IgD-negative memory B cell (primary cell): ENCODE measurements around the gene GPX4. TPM values are rescaled to one million over a fixed set of nuclear protein-coding genes. Genes with fewer than 3 reads are reported as not detected.

Experiments used
- H3K27ac Mint-ChIP-seq, 3 donors: one replicate each; pipeline ENCODE4 v1.8.0; 2020 to 2022; ENCODE audit warnings: mild to moderate bottlenecking in 3 of 3, mixed read lengths in 3 of 3, moderate library complexity in 1 of 3
- H3K27me3 Mint-ChIP-seq: one replicate; pipeline ENCODE4 v1.8.0; 2021; ENCODE audit warnings: mixed read lengths
- H3K36me3 Mint-ChIP-seq: one replicate; pipeline ENCODE4 v1.8.0; 2020; ENCODE audit warnings: mild to moderate bottlenecking, mixed read lengths
- H3K4me1 Mint-ChIP-seq, 3 donors: one replicate each; pipeline ENCODE4 v1.8.0; 2020 to 2022; ENCODE audit warnings: mixed read lengths in 3 of 3, mild to moderate bottlenecking in 1 of 3
- H3K4me3 Mint-ChIP-seq, 4 donors: one replicate each; pipeline ENCODE4 v1.8.0; 2020 to 2022; ENCODE audit warnings: mild to moderate bottlenecking in 4 of 4, mixed read lengths in 4 of 4, moderate library complexity in 3 of 4
- H3K9me3 Mint-ChIP-seq, 3 donors: one replicate each; pipeline ENCODE4 v1.8.0; 2020 to 2021; ENCODE audit warnings: mixed read lengths in 3 of 3, mild to moderate bottlenecking in 1 of 3
- polyA plus RNA-seq: library from polyadenylated mRNA; unstranded; fragments of 300-500 nt; fragmentation: Illumina TruSeq; gene quantifications from one replicate; pipeline ENCODE4 v1.2.3, GENCODE V29; 2021

Gene GPX4, protein sequence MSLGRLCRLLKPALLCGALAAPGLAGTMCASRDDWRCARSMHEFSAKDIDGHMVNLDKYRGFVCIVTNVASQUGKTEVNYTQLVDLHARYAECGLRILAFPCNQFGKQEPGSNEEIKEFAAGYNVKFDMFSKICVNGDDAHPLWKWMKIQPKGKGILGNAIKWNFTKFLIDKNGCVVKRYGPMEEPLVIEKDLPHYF
- polyA plus RNA-seq, result 460 TPM

DNA sequence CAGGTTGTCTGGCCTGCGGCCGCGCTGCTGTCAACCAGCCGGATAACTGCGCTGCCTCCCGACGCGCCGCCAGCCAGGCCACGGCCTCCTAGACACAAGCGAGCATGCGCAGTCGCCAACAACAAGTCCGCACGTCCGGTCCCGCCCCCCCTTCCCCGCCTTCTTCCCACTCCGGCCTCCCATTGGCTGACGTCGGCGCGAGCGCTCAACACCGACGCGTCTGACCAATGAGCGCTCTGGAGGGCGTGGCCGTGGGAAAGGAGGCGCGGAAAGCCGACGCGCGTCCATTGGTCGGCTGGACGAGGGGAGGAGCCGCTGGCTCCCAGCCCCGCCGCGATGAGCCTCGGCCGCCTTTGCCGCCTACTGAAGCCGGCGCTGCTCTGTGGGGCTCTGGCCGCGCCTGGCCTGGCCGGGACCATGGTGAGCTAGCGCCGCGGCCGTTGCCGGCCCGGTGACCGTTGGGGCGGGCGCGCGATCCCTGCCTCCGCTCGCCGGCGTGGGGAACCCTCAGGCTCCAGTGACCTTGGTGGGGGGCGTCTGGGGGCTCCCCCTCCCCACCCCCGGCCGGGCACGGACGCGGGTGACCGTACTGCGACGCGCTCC is at the start of gene GPX4:
GPX4 (plus strand) TSS at position 287 of the 603 bp plus-strand sequence; CDS start at position 337, 50 bp downstream.
- H3K9me3 Mint-ChIP-seq, result peaks cover 0 to 2% (median 0%) of the 10 kb centered on the region in 3 donors
- H3K4me3 Mint-ChIP-seq, result peak within 1 kb of the TSS; percentile 78 to 92 (median 86)
- no peaks in the 10 kb centered on the region for H3K36me3 Mint-ChIP-seq
- H3K4me1 Mint-ChIP-seq, result peaks cover 17 to 26% (median 22%) of the 10 kb centered on the region in 3 donors
- peak within 1 kb of the TSS; percentile 94 to 97 (median 96) for H3K27ac Mint-ChIP-seq
- no peaks in the 10 kb centered on the region for H3K27me3 Mint-ChIP-seq

DNA sequence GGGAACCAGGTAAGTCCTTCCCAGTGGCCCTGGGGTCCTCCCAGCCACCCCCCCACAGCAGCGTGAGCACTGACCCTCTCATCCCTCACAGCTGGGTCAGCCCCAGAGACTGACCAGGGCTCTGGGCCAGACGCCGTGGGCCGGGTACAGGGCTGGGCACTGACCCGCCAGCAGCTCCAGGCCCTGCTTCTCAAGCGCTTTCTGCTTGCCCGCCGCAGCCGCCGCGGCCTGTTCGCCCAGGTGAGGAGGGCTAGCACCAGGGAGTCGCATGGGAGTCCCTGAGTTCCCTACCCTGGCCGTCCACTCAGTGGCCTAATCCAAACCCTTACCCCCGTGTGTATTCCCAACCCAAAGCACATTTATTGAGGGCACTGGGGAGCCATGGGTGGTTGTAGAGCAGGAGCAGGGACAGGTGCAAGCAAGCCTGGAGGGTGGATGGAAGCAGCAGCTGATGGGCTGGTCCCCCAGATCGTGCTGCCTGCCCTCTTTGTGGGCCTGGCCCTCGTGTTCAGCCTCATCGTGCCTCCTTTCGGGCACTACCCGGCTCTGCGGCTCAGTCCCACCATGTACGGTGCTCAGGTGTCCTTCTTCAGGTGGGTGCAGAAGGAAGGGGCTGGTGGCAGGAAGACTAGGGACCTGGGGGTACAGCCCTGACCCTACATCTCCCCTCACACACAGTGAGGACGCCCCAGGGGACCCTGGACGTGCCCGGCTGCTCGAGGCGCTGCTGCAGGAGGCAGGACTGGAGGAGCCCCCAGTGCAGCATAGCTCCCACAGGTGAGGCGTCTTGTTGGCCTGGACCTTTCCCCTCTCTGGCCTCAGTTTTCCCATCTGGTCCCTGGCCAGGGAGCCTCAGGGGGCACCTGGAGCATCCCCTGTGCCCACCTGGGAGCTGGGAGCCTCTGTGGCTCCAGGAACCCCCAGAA is 49.4 kb upstream of the GPX4 start:
- H3K4me3 Mint-ChIP-seq, result no peak overlapping the region
- peaks cover 13 to 18% (median 14%) of the 10 kb centered on the region in 3 donors for H3K4me1 Mint-ChIP-seq
- no peak overlapping the region for H3K27ac Mint-ChIP-seq
- H3K27me3 Mint-ChIP-seq, result no peaks in the 10 kb centered on the region
- H3K9me3 Mint-ChIP-seq, result no peaks in the 10 kb centered on the region
- peaks cover 4% of the 10 kb centered on the region for H3K36me3 Mint-ChIP-seq

GRCh38 chr19:1055028-1055425 is 48.8 kb upstream of the GPX4 start:
- peaks cover 13 to 18% (median 14%) of the 10 kb centered on the region in 3 donors for H3K4me1 Mint-ChIP-seq
- H3K9me3 Mint-ChIP-seq, result no peaks in the 10 kb centered on the region
- H3K27ac Mint-ChIP-seq, result no peak overlapping the region
- no peaks in the 10 kb centered on the region for H3K27me3 Mint-ChIP-seq
- H3K4me3 Mint-ChIP-seq, result no peak overlapping the region
- peaks cover 7% of the 10 kb centered on the region for H3K36me3 Mint-ChIP-seq

DNA sequence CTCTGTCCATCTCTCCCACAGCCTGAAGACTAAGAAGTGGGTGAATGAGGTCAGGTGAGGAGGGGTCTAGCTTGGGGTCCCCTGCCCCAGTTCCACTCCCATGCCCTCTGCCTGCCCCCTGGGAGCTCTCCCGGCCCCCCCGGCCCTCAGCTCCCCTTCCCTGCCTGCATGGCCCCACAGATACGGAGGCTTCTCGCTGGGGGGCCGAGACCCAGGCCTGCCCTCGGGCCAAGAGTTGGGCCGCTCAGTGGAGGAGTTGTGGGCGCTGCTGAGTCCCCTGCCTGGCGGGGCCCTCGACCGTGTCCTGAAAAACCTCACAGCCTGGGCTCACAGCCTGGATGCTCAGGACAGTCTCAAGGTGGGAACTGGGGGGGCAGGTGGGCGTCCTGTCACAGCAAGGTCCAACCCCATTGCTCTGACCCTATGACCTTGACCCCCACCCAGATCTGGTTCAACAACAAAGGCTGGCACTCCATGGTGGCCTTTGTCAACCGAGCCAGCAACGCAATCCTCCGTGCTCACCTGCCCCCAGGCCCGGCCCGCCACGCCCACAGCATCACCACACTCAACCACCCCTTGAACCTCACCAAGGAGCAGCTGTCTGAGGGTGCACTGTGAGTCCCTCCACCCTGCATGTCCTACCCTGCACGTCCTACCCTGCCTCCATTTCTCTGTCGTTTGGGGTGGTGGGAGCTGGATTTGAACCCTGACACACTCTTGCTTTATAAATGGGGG is 47.7 kb upstream of the GPX4 start:
- peaks cover 7% of the 10 kb centered on the region for H3K36me3 Mint-ChIP-seq
- H3K27me3 Mint-ChIP-seq, result no peaks in the 10 kb centered on the region
- peak overlapping the region in 1 of 3 donors; percentile 31 for H3K27ac Mint-ChIP-seq
- no peaks in the 10 kb centered on the region for H3K9me3 Mint-ChIP-seq
- H3K4me3 Mint-ChIP-seq, result no peak overlapping the region
- H3K4me1 Mint-ChIP-seq, result peaks cover 13 to 18% (median 14%) of the 10 kb centered on the region in 3 donors

DNA sequence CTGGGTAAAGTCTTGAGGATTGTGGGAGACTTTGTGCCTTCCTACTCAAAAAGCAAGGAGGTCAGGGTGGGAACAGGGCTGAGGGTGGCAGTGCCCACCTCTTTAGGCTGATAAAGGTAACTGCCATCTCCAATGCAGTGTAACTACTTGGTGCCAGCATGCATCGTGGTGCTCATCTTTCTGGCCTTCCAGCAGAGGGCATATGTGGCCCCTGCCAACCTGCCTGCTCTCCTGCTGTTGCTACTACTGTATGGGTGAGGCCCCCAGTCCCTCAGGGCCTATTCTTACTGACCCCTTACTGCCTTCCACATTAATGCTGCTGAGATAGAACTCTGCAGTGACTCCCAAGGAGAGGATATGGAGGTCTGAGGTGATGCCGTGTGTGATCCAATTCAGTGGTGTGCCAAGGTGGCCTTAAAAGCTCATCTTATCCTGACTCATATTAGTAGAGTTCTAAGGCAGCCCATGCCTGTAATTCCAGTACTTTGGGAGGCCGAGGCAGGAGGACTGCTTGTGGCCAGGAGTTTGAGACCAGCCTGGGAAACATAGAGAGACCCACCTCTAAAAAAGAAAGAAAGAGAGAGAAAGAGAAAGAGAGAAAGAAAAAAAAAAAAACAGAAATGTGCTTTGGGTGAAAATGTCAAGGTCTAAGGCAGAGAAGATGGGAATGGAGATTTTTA is 46.5 kb upstream of the GPX4 start:
- Mint-ChIP-seq H3K36me3 (peaks cover 7% of the 10 kb centered on the region), H3K4me1 (peaks cover 13 to 18% (median 14%) of the 10 kb centered on the region in 3 donors), H3K27me3 (no peaks in the 10 kb centered on the region), H3K27ac (peak overlapping the region in 1 of 3 donors; percentile 61), H3K4me3 (peak overlapping the region in 3 of 4 donors; percentile 70 to 89 (median 83)), H3K9me3 (no peaks in the 10 kb centered on the region)

DNA sequence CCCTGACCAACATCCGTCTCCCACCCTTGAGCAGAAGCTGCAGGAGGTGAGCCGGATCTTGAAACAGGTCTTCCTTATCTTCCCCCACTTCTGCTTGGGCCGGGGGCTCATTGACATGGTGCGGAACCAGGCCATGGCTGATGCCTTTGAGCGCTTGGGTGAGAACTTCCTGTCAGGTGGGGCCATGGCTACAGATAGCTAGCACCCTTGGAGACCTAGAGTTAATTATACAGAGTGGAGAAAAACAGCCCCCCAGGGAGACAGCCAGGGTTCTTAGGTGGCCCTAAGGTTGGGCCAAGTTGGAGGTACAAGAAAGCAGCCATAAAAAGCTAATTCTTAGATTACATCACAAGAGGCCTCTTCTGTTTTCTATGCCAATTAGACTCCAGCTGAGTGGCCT is 45.7 kb upstream of the GPX4 start:
- Mint-ChIP-seq H3K4me3 (no peak overlapping the region), H3K27ac (peak overlapping the region; percentile 16 to 35 (median 27)), H3K4me1 (peaks cover 13 to 18% (median 14%) of the 10 kb centered on the region in 3 donors), H3K36me3 (peaks cover 7% of the 10 kb centered on the region), H3K27me3 (no peaks in the 10 kb centered on the region), H3K9me3 (no peaks in the 10 kb centered on the region)

GRCh38 chr19:1060689-1061088 is 43.1 kb upstream of the GPX4 start:
- Mint-ChIP-seq H3K27me3 (no peaks in the 10 kb centered on the region), H3K4me1 (peaks cover 13 to 35% (median 16%) of the 10 kb centered on the region in 3 donors), H3K4me3 (no peak overlapping the region), H3K9me3 (no peaks in the 10 kb centered on the region), H3K27ac (no peak overlapping the region), H3K36me3 (peaks cover 7% of the 10 kb centered on the region)

DNA sequence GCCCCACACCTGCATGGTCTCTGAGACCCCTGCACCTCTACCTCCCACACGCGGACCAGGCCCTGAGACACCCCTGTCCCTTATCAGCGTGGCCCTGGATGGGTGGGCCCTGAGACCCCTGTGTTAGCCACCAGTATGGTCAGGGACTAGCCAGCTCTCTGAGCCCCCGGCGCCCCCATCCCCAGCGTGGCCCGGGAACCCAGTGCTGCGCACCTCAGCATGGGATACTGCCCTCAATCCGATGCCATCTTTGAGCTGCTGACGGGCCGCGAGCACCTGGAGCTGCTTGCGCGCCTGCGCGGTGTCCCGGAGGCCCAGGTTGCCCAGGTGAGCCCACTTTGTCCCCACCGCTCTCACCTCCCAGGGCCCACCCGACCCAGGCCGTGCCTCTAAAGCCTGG is 41.8 kb upstream of the GPX4 start:
- Mint-ChIP-seq H3K27ac (peak overlapping the region in 1 of 3 donors; percentile 57), H3K9me3 (no peaks in the 10 kb centered on the region), H3K27me3 (no peaks in the 10 kb centered on the region), H3K36me3 (peaks cover 7% of the 10 kb centered on the region), H3K4me1 (peaks cover 13 to 32% (median 15%) of the 10 kb centered on the region in 3 donors), H3K4me3 (no peak overlapping the region)

GRCh38 chr19:1062387-1063029 is 41.3 kb upstream of the GPX4 start:
- H3K36me3 Mint-ChIP-seq, result peaks cover 7% of the 10 kb centered on the region
- peak overlapping the region in 1 of 3 donors; percentile 57 for H3K27ac Mint-ChIP-seq
- H3K27me3 Mint-ChIP-seq, result no peaks in the 10 kb centered on the region
- H3K4me3 Mint-ChIP-seq, result no peak overlapping the region
- H3K4me1 Mint-ChIP-seq, result peaks cover 9 to 27% (median 10%) of the 10 kb centered on the region in 3 donors
- no peaks in the 10 kb centered on the region for H3K9me3 Mint-ChIP-seq

DNA sequence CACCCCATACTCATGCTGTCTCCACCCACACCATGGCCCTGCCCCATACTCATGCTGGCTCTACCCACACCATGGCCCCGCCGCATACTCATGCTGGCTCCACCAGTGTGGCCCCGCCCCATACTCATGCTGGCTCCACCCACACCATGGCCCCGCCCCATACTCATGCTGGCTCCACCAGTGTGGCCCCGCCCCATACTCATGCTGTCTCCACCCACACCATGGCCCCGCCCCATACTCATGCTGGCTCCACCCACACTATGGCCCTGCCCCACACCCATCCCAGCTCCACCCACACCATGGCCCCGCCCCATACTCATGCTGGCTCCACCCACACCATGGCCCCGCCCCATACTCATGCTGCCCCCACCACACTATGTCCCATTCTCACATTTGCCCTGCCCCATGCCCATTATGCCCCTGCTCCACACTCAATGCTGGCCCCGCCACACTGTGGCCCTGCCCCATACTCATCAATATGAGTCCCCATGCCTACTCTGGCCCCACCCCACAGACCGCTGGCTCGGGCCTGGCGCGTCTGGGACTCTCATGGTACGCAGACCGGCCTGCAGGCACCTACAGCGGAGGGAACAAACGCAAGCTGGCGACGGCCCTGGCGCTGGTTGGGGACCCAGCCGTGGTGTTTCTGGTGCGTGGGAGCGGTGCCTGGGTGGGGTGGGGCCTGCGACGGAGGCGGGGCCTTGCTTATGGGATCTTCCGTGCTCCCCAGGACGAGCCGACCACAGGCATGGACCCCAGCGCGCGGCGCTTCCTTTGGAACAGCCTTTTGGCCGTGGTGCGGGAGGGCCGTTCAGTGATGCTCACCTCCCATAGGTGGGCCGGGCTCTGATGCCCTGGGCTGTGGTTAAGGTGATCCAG is 40.5 kb upstream of the GPX4 start:
- Mint-ChIP-seq H3K9me3 (no peaks in the 10 kb centered on the region), H3K27ac (peak overlapping the region in 1 of 3 donors; percentile 45), H3K4me3 (peak overlapping the region in 1 of 4 donors; percentile 60), H3K4me1 (peaks cover 2 to 20% (median 3%) of the 10 kb centered on the region in 3 donors), H3K36me3 (peaks cover 3% of the 10 kb centered on the region), H3K27me3 (no peaks in the 10 kb centered on the region)

DNA sequence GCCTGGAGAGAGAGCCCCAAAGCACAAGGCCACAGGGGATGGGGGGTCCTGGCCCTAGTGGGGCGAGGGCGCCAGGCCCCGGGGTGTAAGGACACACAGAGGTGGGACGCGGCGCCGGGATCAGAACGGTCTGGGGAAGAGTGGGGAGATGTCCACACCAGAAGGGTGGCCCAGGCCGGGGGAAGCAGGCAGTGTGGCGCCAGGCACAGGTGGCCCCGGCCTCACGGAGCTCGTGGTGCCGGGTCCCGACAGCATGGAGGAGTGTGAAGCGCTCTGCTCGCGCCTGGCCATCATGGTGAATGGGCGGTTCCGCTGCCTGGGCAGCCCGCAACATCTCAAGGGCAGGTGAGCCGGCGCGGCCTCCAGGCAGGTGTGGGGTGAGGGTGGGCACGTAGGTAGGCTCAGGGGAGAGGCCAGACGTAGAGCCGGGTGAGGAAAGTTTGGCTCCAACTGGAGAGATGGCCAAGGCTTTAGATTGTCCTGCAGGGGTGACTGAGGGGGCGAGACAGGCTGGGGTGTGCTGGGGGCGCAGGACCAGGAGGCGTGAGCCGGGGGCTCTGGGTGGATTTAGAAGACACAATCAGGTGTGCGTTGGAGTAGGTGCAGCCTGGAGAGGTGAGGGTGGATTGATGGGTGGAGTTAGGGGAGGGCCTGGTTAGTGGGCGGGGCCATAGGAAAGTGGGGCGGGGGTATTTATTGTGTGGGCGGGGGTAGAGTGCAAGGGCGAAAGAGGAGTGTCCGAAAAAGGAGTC is 39.7 kb upstream of the GPX4 start:
- peaks cover 6% of the 10 kb centered on the region for H3K36me3 Mint-ChIP-seq
- peak overlapping the region in 2 of 3 donors; percentile 46 to 97 for H3K27ac Mint-ChIP-seq
- H3K4me3 Mint-ChIP-seq, result no peak overlapping the region
- H3K9me3 Mint-ChIP-seq, result no peaks in the 10 kb centered on the region
- no peaks in the 10 kb centered on the region for H3K27me3 Mint-ChIP-seq
- peaks cover 4 to 20% (median 6%) of the 10 kb centered on the region in 3 donors for H3K4me1 Mint-ChIP-seq
